PFSK-1 (cell line): Measurements from ENCODE around the gene VCP.

Source experiments
- FOXP2 ChIP-seq: optimal IDR thresholded peaks from 2 replicates; pipeline ENCODE3; 2011; ENCODE audit warnings: borderline replicate concordance, control low read depth, inconsistent platforms; ENCODE audit not compliant: insufficient read depth; ENCODE audit errors: extremely low read length, extremely low read depth
- POLR2AphosphoS5 ChIP-seq: IDR thresholded peaks from 2 replicates; pipeline ENCODE4 v1.6.1; 2012; ENCODE audit warnings: low read depth, mild to moderate bottlenecking, control low read depth, low read length, moderate library complexity
- REST ChIP-seq, 2 experiments: IDR thresholded peaks; 2 replicates each; pipeline versions ENCODE4 v1.6.1 to v1.8.0; 2011 to 2012; ENCODE audit warnings: low read depth in 2 of 2, low read length in 2 of 2, control low read depth in 1 of 2, inconsistent platforms in 1 of 2, mild to moderate bottlenecking in 1 of 2, moderate library complexity in 1 of 2; ENCODE audit not compliant: insufficient read depth in 1 of 2
- SIN3A ChIP-seq: IDR thresholded peaks from 2 replicates; pipeline ENCODE4 v1.6.1; 2012; ENCODE audit warnings: mild to moderate bottlenecking, low read length, moderate library complexity, borderline replicate concordance; ENCODE audit not compliant: insufficient read depth
- TAF1 ChIP-seq: IDR thresholded peaks from 2 replicates; pipeline ENCODE4 v1.6.1; 2012; ENCODE audit warnings: low read length, control low read depth, borderline replicate concordance; ENCODE audit not compliant: insufficient read depth

Gene VCP

GRCh38 chr9:35079041-35079425, 6.6 kb upstream of the VCP start:
- TF ChIP-seq POLR2AphosphoS5, result no peak; the same call in 1 of the 2 replicates
- TF ChIP-seq REST (IDR thresholded peaks at IDR 0.05; ENCODE audit: insufficient read depth in 1 of 2, low read depth in 2 of 2, low read length in 2 of 2), result no peak
- TF ChIP-seq FOXP2, result no peak
- no peak for TF ChIP-seq SIN3A
- no peak for TF ChIP-seq TAF1

GRCh38 chr9:35078066-35078465, 5.6 kb upstream of the VCP start:
- no peak for TF ChIP-seq REST (IDR thresholded peaks at IDR 0.05; ENCODE audit: insufficient read depth in 1 of 2, low read depth in 2 of 2, low read length in 2 of 2)
- no peak for TF ChIP-seq POLR2AphosphoS5
- TF ChIP-seq TAF1, result no peak
- TF ChIP-seq SIN3A, result no peak
- no peak for TF ChIP-seq FOXP2

GRCh38 chr9:35076848-35077247, 4.4 kb upstream of the VCP start:
- TF ChIP-seq TAF1, result no peak

- TF ChIP-seq REST (IDR thresholded peaks at IDR 0.05; ENCODE audit: insufficient read depth in 1 of 2, low read depth in 2 of 2, low read length in 2 of 2), result no peak
- TF ChIP-seq POLR2AphosphoS5, result no peak
- no peak for TF ChIP-seq TAF1
- TF ChIP-seq FOXP2, result no peak
- no peak for TF ChIP-seq SIN3A
These were observed 2.9 kb upstream of the VCP start for GRCh38 chr9:35075358-35075757.

GRCh38 chr9:35074791-35075190, 2.4 kb upstream of the VCP start:
- TF ChIP-seq POLR2AphosphoS5 (no peak), TAF1 (no peak), SIN3A (no peak), FOXP2 (no peak), REST (IDR thresholded peaks at IDR 0.05; ENCODE audit: insufficient read depth in 1 of 2, low read depth in 2 of 2, low read length in 2 of 2) (no peak)

- TF ChIP-seq SIN3A, result no peak
- no peak for TF ChIP-seq TAF1
- TF ChIP-seq FOXP2, result no peak
- TF ChIP-seq REST (IDR thresholded peaks at IDR 0.05; ENCODE audit: insufficient read depth in 1 of 2, low read depth in 2 of 2, low read length in 2 of 2), result no peak
- TF ChIP-seq POLR2AphosphoS5, result no peak
These were observed 1.7 kb upstream of the VCP start for GRCh38 chr9:35074141-35074540.
